ENCODE data around the gene VPS54. TPM values are rescaled to one million over a fixed set of nuclear protein-coding genes. Genes with fewer than 3 reads are reported as not detected.

Gene VPS54
- total and polyA plus RNA-seq, 9 of the 15 experiments (the other 6 are each of a cell fraction or from before 2014, with no cell fraction given) = 4.9 to 23.2 (median 13.2) TPM

DNA sequence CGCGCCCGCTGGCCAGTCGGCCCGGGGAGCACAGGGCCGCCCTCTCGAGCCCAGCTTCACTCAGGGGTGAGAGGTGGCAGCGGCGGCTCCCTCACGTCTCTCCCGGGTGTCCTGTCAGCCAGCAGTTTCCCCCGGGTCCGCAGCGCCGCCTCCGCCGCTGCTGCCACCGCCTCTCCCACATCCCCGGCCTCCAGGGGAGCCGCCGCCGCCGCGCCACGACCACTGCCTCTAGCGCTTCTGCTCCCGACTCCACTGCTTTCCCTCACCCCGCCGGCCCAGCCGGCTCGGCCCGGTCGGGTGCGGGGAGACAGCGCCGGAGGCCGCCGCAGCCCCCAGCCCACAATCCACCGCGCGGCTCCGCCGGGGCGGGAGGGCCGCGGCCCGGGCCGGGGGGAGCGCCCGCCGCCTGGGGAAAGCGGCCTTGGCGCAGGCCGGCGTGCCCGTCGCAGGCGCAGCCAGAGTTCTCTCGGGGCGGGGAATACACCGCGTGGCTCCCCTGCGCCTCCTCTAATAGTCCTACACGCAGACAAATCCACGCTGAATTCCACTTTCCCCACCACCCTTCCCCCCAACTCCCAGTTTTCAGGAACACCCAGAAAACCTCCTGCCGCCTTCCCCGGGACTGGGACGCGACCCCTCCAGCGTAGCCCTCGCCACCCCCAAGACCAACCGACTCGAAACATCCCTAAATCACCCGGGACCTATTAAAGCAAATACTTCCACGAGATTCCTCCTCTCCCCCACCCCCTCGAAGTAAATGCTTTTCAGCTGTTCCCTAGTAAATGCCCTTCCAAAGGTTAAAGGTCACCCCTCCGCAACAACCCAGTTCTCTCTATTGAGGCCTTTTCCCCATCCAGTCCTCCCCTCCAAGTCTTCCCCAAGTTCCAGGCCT, at the start of gene VPS54 (continued):
- TF ChIP-seq RFX1 (IDR thresholded peaks at IDR 0.05) = no peak
- 0 out of 2 replicates have a peak, but pooled peaks have one; percentile 41 for TF ChIP-seq OTX1 (CRISPR knock-in tag; IDR thresholded peaks at IDR 0.05)
- no peak for TF ChIP-seq ZKSCAN8 (CRISPR knock-in tag; IDR thresholded peaks at IDR 0.05)
- TF ChIP-seq LARP7 (IDR thresholded peaks at IDR 0.05) = no peak
- TF ChIP-seq ZNF124 (CRISPR knock-in tag; IDR thresholded peaks at IDR 0.05) = no peak
- TF ChIP-seq, protein P1, sequence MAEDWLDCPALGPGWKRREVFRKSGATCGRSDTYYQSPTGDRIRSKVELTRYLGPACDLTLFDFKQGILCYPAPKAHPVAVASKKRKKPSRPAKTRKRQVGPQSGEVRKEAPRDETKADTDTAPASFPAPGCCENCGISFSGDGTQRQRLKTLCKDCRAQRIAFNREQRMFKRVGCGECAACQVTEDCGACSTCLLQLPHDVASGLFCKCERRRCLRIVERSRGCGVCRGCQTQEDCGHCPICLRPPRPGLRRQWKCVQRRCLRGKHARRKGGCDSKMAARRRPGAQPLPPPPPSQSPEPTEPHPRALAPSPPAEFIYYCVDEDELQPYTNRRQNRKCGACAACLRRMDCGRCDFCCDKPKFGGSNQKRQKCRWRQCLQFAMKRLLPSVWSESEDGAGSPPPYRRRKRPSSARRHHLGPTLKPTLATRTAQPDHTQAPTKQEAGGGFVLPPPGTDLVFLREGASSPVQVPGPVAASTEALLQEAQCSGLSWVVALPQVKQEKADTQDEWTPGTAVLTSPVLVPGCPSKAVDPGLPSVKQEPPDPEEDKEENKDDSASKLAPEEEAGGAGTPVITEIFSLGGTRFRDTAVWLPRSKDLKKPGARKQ (CRISPR knock-in tag; IDR thresholded peaks at IDR 0.05) = no peak
- TF ChIP-seq EZH2 (IDR thresholded peaks at IDR 0.05; ENCODE audit: borderline replicate concordance, low read depth, low read length) = no peak
- TF ChIP-seq, protein P2, sequence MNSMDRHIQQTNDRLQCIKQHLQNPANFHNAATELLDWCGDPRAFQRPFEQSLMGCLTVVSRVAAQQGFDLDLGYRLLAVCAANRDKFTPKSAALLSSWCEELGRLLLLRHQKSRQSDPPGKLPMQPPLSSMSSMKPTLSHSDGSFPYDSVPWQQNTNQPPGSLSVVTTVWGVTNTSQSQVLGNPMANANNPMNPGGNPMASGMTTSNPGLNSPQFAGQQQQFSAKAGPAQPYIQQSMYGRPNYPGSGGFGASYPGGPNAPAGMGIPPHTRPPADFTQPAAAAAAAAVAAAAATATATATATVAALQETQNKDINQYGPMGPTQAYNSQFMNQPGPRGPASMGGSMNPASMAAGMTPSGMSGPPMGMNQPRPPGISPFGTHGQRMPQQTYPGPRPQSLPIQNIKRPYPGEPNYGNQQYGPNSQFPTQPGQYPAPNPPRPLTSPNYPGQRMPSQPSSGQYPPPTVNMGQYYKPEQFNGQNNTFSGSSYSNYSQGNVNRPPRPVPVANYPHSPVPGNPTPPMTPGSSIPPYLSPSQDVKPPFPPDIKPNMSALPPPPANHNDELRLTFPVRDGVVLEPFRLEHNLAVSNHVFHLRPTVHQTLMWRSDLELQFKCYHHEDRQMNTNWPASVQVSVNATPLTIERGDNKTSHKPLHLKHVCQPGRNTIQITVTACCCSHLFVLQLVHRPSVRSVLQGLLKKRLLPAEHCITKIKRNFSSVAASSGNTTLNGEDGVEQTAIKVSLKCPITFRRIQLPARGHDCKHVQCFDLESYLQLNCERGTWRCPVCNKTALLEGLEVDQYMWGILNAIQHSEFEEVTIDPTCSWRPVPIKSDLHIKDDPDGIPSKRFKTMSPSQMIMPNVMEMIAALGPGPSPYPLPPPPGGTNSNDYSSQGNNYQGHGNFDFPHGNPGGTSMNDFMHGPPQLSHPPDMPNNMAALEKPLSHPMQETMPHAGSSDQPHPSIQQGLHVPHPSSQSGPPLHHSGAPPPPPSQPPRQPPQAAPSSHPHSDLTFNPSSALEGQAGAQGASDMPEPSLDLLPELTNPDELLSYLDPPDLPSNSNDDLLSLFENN (IDR thresholded peaks at IDR 0.05; ENCODE audit: low read depth in 2 of 2, low read length in 2 of 2) = no peak; a peak in 1 of 4 replicates
- TF ChIP-seq, protein P3, sequence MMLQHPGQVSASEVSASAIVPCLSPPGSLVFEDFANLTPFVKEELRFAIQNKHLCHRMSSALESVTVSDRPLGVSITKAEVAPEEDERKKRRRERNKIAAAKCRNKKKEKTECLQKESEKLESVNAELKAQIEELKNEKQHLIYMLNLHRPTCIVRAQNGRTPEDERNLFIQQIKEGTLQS (IDR thresholded peaks at IDR 0.05) = no peak
- TF ChIP-seq, protein P3 (CRISPR knock-in tag; conservative IDR thresholded peaks at IDR 0.05) = no peak
- no peak for TF ChIP-seq RBM22 (IDR thresholded peaks at IDR 0.05; ENCODE audit: low read depth, low read length, poor library complexity, severe bottlenecking)
- TF ChIP-seq, protein P4, sequence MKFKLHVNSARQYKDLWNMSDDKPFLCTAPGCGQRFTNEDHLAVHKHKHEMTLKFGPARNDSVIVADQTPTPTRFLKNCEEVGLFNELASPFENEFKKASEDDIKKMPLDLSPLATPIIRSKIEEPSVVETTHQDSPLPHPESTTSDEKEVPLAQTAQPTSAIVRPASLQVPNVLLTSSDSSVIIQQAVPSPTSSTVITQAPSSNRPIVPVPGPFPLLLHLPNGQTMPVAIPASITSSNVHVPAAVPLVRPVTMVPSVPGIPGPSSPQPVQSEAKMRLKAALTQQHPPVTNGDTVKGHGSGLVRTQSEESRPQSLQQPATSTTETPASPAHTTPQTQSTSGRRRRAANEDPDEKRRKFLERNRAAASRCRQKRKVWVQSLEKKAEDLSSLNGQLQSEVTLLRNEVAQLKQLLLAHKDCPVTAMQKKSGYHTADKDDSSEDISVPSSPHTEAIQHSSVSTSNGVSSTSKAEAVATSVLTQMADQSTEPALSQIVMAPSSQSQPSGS (CRISPR knock-in tag; IDR thresholded peaks at IDR 0.05) = no peak
- TF ChIP-seq TAL1 (IDR thresholded peaks at IDR 0.05) = no peak
- no peak for TF ChIP-seq EP300 (IDR thresholded peaks at IDR 0.05; ENCODE audit: low read length)
- TF ChIP-seq, protein P5, sequence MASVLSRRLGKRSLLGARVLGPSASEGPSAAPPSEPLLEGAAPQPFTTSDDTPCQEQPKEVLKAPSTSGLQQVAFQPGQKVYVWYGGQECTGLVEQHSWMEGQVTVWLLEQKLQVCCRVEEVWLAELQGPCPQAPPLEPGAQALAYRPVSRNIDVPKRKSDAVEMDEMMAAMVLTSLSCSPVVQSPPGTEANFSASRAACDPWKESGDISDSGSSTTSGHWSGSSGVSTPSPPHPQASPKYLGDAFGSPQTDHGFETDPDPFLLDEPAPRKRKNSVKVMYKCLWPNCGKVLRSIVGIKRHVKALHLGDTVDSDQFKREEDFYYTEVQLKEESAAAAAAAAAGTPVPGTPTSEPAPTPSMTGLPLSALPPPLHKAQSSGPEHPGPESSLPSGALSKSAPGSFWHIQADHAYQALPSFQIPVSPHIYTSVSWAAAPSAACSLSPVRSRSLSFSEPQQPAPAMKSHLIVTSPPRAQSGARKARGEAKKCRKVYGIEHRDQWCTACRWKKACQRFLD (CRISPR knock-in tag; IDR thresholded peaks at IDR 0.05) = peak; percentile 62; the same call in 1 of the 2 replicates
- no peak for TF ChIP-seq ADNP (tag; IDR thresholded peaks at IDR 0.05)
- TF ChIP-seq CBX3 (IDR thresholded peaks at IDR 0.05; ENCODE audit: borderline replicate concordance in 1 of 2, low read length in 2 of 2) = no peak
- no peak for TF ChIP-seq HEY1 (CRISPR knock-in tag; IDR thresholded peaks at IDR 0.05; ENCODE audit: borderline replicate concordance)

Measured in K562 (cell line).